HEK293 (cell line): ENCODE data around the gene TMEM238L.

ENCODE experiments used
- TCF7L2 ChIP-seq: IDR thresholded peaks from 2 replicates; pipeline ENCODE4 v1.6.1; 2011; ENCODE audit warnings: low read depth, mild to moderate bottlenecking, inconsistent platforms, low read length, moderate library complexity, borderline replicate concordance
- ZBTB48 ChIP-seq: fragments of 450-650 bp; formaldehyde crosslinking; IDR thresholded peaks from 2 replicates; pipeline ENCODE4 v1.5.1; 2016; ENCODE audit warnings: missing biosample characterization, missing genetic modification characterization
- ZIC2 ChIP-seq: fragments of 450-650 bp; formaldehyde crosslinking; IDR thresholded peaks from 2 replicates; pipeline ENCODE4 v1.5.1; 2016; ENCODE audit warnings: missing biosample characterization, missing genetic modification characterization
- ZNF239 ChIP-seq: fragments of 450-650 bp; formaldehyde crosslinking; IDR thresholded peaks from 2 replicates; pipeline ENCODE4 v1.5.1; 2016; ENCODE audit warnings: missing biosample characterization, missing genetic modification characterization
- ZNF302 ChIP-seq: fragments of 450-650 bp; formaldehyde crosslinking; IDR thresholded peaks from 2 replicates; pipeline ENCODE4 v1.5.1; 2016; ENCODE audit warnings: missing biosample characterization, missing genetic modification characterization, low read depth
- ZNF324 ChIP-seq: fragments of 450-650 bp; formaldehyde crosslinking; IDR thresholded peaks from 2 replicates; pipeline ENCODE4 v1.5.1; 2016; ENCODE audit warnings: missing biosample characterization, missing genetic modification characterization
- ZNF664 ChIP-seq: fragments of 450-650 bp; formaldehyde crosslinking; IDR thresholded peaks from 2 replicates; pipeline ENCODE4 v1.5.1; 2016; ENCODE audit warnings: missing biosample characterization, missing genetic modification characterization
- ZNF792 ChIP-seq: fragments of 450-650 bp; formaldehyde crosslinking; IDR thresholded peaks from 2 replicates; pipeline ENCODE4 v1.5.1; 2016; ENCODE audit warnings: missing biosample characterization, missing genetic modification characterization
- TF ChIP-seq, protein P1 (sequence below): fragments of 450-650 bp; formaldehyde crosslinking; IDR thresholded peaks from 2 replicates; pipeline ENCODE4 v1.5.1; 2016; ENCODE audit warnings: missing biosample characterization, missing genetic modification characterization
- TF ChIP-seq, protein P2 (sequence below): fragments of 450-650 bp; formaldehyde crosslinking; conservative IDR thresholded peaks from 2 replicates; pipeline ENCODE4 v1.5.1; 2016; ENCODE audit warnings: low read depth, missing biosample characterization, missing genetic modification characterization

- TF ChIP-seq, protein P1, sequence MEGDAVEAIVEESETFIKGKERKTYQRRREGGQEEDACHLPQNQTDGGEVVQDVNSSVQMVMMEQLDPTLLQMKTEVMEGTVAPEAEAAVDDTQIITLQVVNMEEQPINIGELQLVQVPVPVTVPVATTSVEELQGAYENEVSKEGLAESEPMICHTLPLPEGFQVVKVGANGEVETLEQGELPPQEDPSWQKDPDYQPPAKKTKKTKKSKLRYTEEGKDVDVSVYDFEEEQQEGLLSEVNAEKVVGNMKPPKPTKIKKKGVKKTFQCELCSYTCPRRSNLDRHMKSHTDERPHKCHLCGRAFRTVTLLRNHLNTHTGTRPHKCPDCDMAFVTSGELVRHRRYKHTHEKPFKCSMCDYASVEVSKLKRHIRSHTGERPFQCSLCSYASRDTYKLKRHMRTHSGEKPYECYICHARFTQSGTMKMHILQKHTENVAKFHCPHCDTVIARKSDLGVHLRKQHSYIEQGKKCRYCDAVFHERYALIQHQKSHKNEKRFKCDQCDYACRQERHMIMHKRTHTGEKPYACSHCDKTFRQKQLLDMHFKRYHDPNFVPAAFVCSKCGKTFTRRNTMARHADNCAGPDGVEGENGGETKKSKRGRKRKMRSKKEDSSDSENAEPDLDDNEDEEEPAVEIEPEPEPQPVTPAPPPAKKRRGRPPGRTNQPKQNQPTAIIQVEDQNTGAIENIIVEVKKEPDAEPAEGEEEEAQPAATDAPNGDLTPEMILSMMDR (tag by site-specific recombination): no peak
- TF ChIP-seq ZNF302 (tag by site-specific recombination) (no peak), ZIC2 (no peak), TCF7L2 (no peak), ZNF792 (tag by site-specific recombination) (no peak), ZBTB48 (no peak), ZNF324 (no peak), ZNF664 (tag by site-specific recombination) (no peak), ZNF239 (tag by site-specific recombination) (no peak)
- TF ChIP-seq, protein P2, sequence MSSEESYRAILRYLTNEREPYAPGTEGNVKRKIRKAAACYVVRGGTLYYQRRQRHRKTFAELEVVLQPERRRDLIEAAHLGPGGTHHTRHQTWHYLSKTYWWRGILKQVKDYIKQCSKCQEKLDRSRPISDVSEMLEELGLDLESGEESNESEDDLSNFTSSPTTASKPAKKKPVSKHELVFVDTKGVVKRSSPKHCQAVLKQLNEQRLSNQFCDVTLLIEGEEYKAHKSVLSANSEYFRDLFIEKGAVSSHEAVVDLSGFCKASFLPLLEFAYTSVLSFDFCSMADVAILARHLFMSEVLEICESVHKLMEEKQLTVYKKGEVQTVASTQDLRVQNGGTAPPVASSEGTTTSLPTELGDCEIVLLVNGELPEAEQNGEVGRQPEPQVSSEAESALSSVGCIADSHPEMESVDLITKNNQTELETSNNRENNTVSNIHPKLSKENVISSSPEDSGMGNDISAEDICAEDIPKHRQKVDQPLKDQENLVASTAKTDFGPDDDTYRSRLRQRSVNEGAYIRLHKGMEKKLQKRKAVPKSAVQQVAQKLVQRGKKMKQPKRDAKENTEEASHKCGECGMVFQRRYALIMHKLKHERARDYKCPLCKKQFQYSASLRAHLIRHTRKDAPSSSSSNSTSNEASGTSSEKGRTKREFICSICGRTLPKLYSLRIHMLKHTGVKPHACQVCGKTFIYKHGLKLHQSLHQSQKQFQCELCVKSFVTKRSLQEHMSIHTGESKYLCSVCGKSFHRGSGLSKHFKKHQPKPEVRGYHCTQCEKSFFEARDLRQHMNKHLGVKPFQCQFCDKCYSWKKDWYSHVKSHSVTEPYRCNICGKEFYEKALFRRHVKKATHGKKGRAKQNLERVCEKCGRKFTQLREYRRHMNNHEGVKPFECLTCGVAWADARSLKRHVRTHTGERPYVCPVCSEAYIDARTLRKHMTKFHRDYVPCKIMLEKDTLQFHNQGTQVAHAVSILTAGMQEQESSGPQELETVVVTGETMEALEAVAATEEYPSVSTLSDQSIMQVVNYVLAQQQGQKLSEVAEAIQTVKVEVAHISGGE (tag by site-specific recombination): no peak
These were observed 48.9 kb downstream of the TMEM238L start for GRCh38 chr17:10754861-10755591.
